Hepatocyte (in vitro differentiated cells): Measurements from ENCODE around the gene HINT2. TPM values are rescaled to one million over a fixed set of nuclear protein-coding genes. Genes with fewer than 3 reads are reported as not detected.

Source experiments
- DNase-seq: peaks from one replicate; pipeline ENCODE4 v3.0.0-alpha.2; 2016; ENCODE audit warnings: low spot score
- H2AFZ ChIP-seq: fragments of 200-600 bp; sonication (generic); 2 replicates; pipeline ENCODE4 v1.6.0; 2016; ENCODE audit warnings: antibody characterized with exemption, mild to moderate bottlenecking
- H3K27ac ChIP-seq: fragments of 200-600 bp; sonication (generic); 2 replicates; pipeline ENCODE4 v1.5.1; 2016; ENCODE audit warnings: mild to moderate bottlenecking
- H3K27me3 ChIP-seq: fragments of 200-600 bp; sonication (generic); 2 replicates; pipeline ENCODE4 v1.6.1; 2016
- H3K36me3 ChIP-seq: fragments of 200-600 bp; sonication (generic); replicated peaks from 2 replicates; pipeline ENCODE4 v1.5.1; 2016; ENCODE audit warnings: low read depth; ENCODE audit not compliant: insufficient read depth
- H3K4me1 ChIP-seq: fragments of 200-600 bp; sonication (generic); 2 replicates; pipeline ENCODE4 v1.5.1; 2016; ENCODE audit warnings: mild to moderate bottlenecking, moderate library complexity; ENCODE audit not compliant: insufficient read depth
- H3K4me2 ChIP-seq: fragments of 200-600 bp; sonication (generic); 2 replicates; pipeline ENCODE4 v1.6.0; 2016
- H3K4me3 ChIP-seq: fragments of 200-600 bp; sonication (generic); 2 replicates; pipeline ENCODE4 v1.5.1; 2016; ENCODE audit warnings: mild to moderate bottlenecking
- H3K79me2 ChIP-seq: fragments of 200-600 bp; sonication (generic); 2 replicates; pipeline ENCODE4 v1.6.0; 2017; ENCODE audit warnings: mild to moderate bottlenecking
- H3K9me2 ChIP-seq: fragments of 200-600 bp; sonication (generic); replicated peaks from 2 replicates; pipeline ENCODE4 v1.6.0; 2017; ENCODE audit warnings: mild to moderate bottlenecking; ENCODE audit not compliant: insufficient read depth
- H3K9me3 ChIP-seq: fragments of 200-600 bp; sonication (generic); 2 replicates; pipeline ENCODE4 v1.5.1; 2016; ENCODE audit warnings: low read depth, mild to moderate bottlenecking
- H4K20me1 ChIP-seq: fragments of 200-600 bp; sonication (generic); 2 replicates; pipeline ENCODE4 v1.6.0; 2016; ENCODE audit warnings: mild to moderate bottlenecking; ENCODE audit not compliant: insufficient read depth, poor library complexity, severe bottlenecking
- EZH2 ChIP-seq: fragments of 200-600 bp; sonication (generic); IDR thresholded peaks from 2 replicates; pipeline ENCODE4 v1.6.1; 2016; ENCODE audit warnings: antibody characterized with exemption, mild to moderate bottlenecking, borderline replicate concordance
- EZH2phosphoT487 ChIP-seq: fragments of 200-600 bp; sonication (generic); IDR thresholded peaks from one replicate; pipeline ENCODE4 v1.6.1; 2018; ENCODE audit warnings: antibody characterized with exemption, mild to moderate bottlenecking, low read depth, moderate library complexity; ENCODE audit not compliant: unreplicated experiment, severe bottlenecking
- WGBS: methylation state at CpG from one replicate; pipeline ENCODE4 v1.1.6; 2016; ENCODE audit warnings: low lambda C conversion rate; ENCODE audit errors: missing lambda C conversion rate; 5-methylcytosine and 5-hydroxymethylcytosine counted together
- polyA plus RNA-seq: library from polyadenylated mRNA; unstranded; fragments of >200 nt; fragmentation: Nextera tagmentation; extraction: Ambion mirVana; gene quantifications from 2 replicates; pipeline ENCODE4 v1.2.1, GENCODE V29; 2016
- total RNA-seq: library from RNA; depleted of rRNA; stranded (reverse); fragments of >200 nt; gene quantifications from 2 replicates; pipeline ENCODE4 v1.2.3, GENCODE V29; 2014
- TF ChIP-seq, protein P1 (sequence below): fragments of 200-600 bp; sonication (generic); IDR thresholded peaks from 2 replicates; pipeline ENCODE4 v1.5.1; 2016; ENCODE audit warnings: antibody characterized with exemption, mild to moderate bottlenecking; ENCODE audit not compliant: poor library complexity

Gene HINT2
- total and polyA plus RNA-seq, 2 experiments from 2014 or later = 45.7 to 87.3 TPM

DNA sequence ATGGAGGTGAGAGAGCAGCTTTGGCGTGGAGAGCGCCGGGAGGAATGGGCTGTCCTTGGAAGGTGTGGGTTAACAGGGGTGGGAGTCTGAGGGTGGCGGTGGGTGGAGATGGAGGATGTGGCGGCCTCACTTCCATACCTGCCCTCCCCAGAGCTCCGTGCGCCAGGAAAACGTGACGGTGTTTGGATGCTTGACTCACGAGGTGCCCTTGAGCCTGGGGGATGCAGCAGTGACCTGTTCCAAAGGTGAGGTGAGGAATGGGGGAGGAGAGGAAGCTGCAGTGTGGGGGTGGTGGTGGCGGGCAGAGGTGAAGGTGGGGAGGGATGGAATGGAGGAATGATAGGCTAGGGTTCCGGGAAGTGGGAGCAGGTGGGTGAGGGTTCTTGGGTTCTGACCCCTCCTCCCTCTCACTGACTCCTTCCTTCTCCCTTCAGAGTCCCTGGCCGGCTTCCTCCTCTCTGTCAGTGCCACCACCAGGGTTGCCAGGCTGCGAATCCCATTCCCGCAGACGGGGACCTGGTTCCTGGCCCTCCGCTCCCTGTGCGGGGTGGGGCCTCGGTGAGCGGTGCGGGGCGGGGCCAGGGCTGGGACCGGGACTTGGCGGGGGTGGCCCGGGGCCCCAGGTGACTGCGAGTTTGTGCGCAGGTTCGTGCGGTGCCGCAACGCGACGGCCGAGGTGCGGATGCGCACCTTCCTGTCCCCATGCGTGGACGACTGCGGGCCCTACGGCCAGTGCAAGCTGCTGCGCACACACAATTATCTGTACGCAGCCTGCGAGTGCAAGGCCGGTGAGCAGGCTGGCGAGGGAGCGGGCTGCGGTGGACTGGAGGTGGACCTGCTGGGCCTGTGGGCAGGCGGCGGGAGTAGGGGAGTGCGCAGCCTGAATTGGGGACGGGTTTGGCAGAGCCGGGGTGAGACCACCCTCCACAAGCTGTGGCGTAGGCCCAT is 31.3 kb upstream of the HINT2 start:
- Histone ChIP-seq H3K4me1 (peaks cover 24% of the 10 kb centered on the region), H3K79me2 (no peaks in the 10 kb centered on the region), H2AFZ (no peak overlapping the region), H3K9me3 (no peaks in the 10 kb centered on the region), H3K9me2 (no peaks in the 10 kb centered on the region), H3K4me3 (no peak overlapping the region), H3K27me3 (no peaks in the 10 kb centered on the region), H3K36me3 (no peaks in the 10 kb centered on the region), H3K27ac (peak overlapping the region; percentile 74), H3K4me2 (peak overlapping the region; percentile 68), H4K20me1 (no peaks in the 10 kb centered on the region)
- DNase-seq = peak; percentile 55
- TF ChIP-seq, protein P1, sequence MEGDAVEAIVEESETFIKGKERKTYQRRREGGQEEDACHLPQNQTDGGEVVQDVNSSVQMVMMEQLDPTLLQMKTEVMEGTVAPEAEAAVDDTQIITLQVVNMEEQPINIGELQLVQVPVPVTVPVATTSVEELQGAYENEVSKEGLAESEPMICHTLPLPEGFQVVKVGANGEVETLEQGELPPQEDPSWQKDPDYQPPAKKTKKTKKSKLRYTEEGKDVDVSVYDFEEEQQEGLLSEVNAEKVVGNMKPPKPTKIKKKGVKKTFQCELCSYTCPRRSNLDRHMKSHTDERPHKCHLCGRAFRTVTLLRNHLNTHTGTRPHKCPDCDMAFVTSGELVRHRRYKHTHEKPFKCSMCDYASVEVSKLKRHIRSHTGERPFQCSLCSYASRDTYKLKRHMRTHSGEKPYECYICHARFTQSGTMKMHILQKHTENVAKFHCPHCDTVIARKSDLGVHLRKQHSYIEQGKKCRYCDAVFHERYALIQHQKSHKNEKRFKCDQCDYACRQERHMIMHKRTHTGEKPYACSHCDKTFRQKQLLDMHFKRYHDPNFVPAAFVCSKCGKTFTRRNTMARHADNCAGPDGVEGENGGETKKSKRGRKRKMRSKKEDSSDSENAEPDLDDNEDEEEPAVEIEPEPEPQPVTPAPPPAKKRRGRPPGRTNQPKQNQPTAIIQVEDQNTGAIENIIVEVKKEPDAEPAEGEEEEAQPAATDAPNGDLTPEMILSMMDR = no peak
- TF ChIP-seq EZH2 = no peak
- TF ChIP-seq EZH2phosphoT487 = no peak
- WGBS = 47% methylated on average over 22 of the region's 53 CpGs

DNA sequence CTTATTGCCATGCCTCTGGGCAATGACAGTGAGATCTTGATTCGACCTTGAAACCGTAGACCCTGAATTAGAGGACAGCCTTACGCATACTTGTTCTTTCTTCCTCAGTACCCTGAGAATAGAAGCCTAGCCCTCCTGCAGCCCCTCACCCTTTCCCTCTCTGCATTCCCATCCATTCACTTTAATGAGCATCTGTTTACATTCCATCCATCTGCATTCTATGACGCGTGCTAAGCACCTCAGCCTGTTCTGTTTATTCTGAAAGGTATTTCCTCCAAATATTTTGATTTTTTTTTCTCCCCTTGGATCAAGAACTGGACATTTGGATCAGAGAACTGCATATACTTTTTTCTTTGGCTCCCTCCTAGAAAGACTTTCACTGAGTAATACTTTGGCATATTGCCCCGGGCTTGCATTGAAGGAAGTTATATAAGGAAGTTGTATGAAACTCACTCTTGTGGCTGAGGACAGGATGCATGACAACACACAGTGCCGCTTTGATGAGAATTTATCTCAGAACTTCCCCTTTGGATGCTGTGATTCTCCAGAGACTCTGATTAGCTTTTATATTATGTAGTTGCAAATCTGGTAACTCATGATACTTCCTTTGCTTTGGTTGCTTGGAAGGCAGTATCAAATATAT is 29.9 kb upstream of the HINT2 start:
- 46% methylated on average over 7 of the region's 7 CpGs for WGBS

DNA sequence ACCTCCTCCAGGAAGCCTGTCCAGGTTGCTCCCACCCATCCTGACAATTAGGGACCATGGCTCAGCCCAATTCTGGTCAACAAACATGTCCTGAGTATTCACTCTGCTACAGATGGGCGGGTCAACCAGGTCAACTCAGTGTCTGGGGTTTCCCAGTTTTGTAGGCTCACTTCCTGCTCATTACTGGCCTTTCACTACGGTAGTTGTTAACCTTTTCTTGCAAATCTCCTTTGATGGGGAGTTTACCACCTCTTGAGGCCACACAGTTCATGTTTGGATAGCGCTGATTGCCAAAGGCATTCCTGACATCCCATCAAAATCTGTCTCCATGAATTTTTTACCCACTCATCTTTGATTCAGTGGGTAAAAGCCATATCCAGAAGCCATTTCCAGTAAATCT is 28.0 kb upstream of the HINT2 start:
- peaks cover 24% of the 10 kb centered on the region for H3K4me1 ChIP-seq
- no peak overlapping the region for H3K4me2 ChIP-seq
- H4K20me1 ChIP-seq = no peaks in the 10 kb centered on the region
- H3K9me2 ChIP-seq = no peaks in the 10 kb centered on the region
- no peak for DNase-seq
- no peak overlapping the region for H3K27ac ChIP-seq
- no peaks in the 10 kb centered on the region for H3K36me3 ChIP-seq
- H3K9me3 ChIP-seq = no peaks in the 10 kb centered on the region
- no peak overlapping the region for H2AFZ ChIP-seq
- 94% methylated on average over 3 of the region's 3 CpGs for WGBS
- TF ChIP-seq EZH2 = no peak
- TF ChIP-seq, protein P1 = no peak
- TF ChIP-seq EZH2phosphoT487 = no peak
- H3K27me3 ChIP-seq = no peaks in the 10 kb centered on the region
- no peaks in the 10 kb centered on the region for H3K79me2 ChIP-seq
- H3K4me3 ChIP-seq = no peak overlapping the region

More for the DNA sequence above, 29.9 kb upstream of the HINT2 start:
- no peaks in the 10 kb centered on the region for H3K27me3 ChIP-seq
- no peaks in the 10 kb centered on the region for H3K9me3 ChIP-seq
- H3K36me3 ChIP-seq = no peaks in the 10 kb centered on the region
- no peaks in the 10 kb centered on the region for H3K79me2 ChIP-seq
- TF ChIP-seq EZH2phosphoT487 (no peak), EZH2 (no peak)
- TF ChIP-seq, protein P1 = no peak
- no peaks in the 10 kb centered on the region for H3K9me2 ChIP-seq
- H3K4me1 ChIP-seq = peaks cover 24% of the 10 kb centered on the region
- no peak overlapping the region for H3K4me3 ChIP-seq
- peak; percentile 76 for DNase-seq
- H3K4me2 ChIP-seq = no peak overlapping the region
- no peaks in the 10 kb centered on the region for H4K20me1 ChIP-seq
- no peak overlapping the region for H2AFZ ChIP-seq
- H3K27ac ChIP-seq = peak overlapping the region; percentile 74
